A549 (cell line): ENCODE measurements around the gene POC1A. TPM values are rescaled to one million over a fixed set of nuclear protein-coding genes. Genes with fewer than 3 reads are reported as not detected.

Source experiments
- ATAC-seq, 2 experiments: fragments of 200-7000 bp in 1 of 2; fragments of >200 bp in 1 of 2; cut with Nextera tagmentation in 1 of 2; cut with Tn5 transposase in 1 of 2; 3 replicates each; pipeline versions ENCODE4 v1.8.0 to v1.9.1; 2018 to 2020; ENCODE audit warnings: mild to moderate bottlenecking in 1 of 2, moderate library complexity in 1 of 2
- CTCF ChIA-PET: fragments of 300-600 bp; sonication (Branson Sonifier 250); formaldehyde crosslinking; extraction: SDS; loops from one replicate; lab custom pipeline; 2021; ENCODE audit warnings: antibody characterized with exemption, inconsistent platforms; lab: Yijun Ruan, JAX
- POLR2A ChIA-PET: fragments of 350-600 bp; formaldehyde crosslinking; extraction: SDS; loops from one replicate; lab custom pipeline; 2021; ENCODE audit warnings: antibody characterized with exemption, inconsistent platforms; lab: Yijun Ruan, JAX
- DNase-seq, 2 experiments: peaks; one replicate each; pipeline versions ENCODE4 v3.0.0 to v3.0.0-alpha.2; 2011 to 2016; ENCODE audit warnings: low read depth in 1 of 2, low spot score in 1 of 2
- FAIRE-seq: peaks from 2 replicates; lab custom pipeline; 2011; peaks lifted over from hg19 to GRCh38; lab: Jason Lieb, UNC
- H3K27ac ChIP-seq, 2 experiments: fragments of >200 bp; sonication (Bioruptor Twin); formaldehyde crosslinking; 3 replicates each; pipeline ENCODE4 v1.5.1; 2016 to 2017
- H3K4me1 ChIP-seq: fragments of >200 bp; sonication (Bioruptor Twin); formaldehyde crosslinking; 3 replicates; pipeline ENCODE4 v1.6.1; 2016
- H3K4me2 ChIP-seq: fragments of >200 bp; sonication (Bioruptor Twin); formaldehyde crosslinking; 3 replicates; pipeline ENCODE4 v1.6.1; 2016
- H3K4me3 ChIP-seq: fragments of >200 bp; sonication (Bioruptor Twin); formaldehyde crosslinking; 3 replicates; pipeline ENCODE4 v1.5.1; 2016
- H3K9me3 ChIP-seq: fragments of >200 bp; sonication (Bioruptor Twin); formaldehyde crosslinking; 3 replicates; pipeline ENCODE4 v1.6.1; 2016
- CTCF ChIP-seq: fragments of >200 bp; sonication (Bioruptor Twin); formaldehyde crosslinking; IDR thresholded peaks from 3 replicates; pipeline ENCODE4 v1.5.1; 2016
- EP300 ChIP-seq, 2 experiments: fragments of >200 bp; sonication (Bioruptor Twin); formaldehyde crosslinking; IDR thresholded peaks; 2 replicates in 1 of 2; 3 replicates in 1 of 2; pipeline ENCODE4 v1.6.1; 2016 to 2017
- HDAC2 ChIP-seq: fragments of 200-600 bp; sonication (generic); IDR thresholded peaks from 2 replicates; pipeline ENCODE4 v1.6.1; 2016
- HMGXB4 ChIP-seq: fragments of 250-450 bp; sonication (Bioruptor Pico); IDR thresholded peaks from 2 replicates; pipeline ENCODE4 v1.5.0; 2021; ENCODE audit warnings: mild to moderate bottlenecking, moderate library complexity, borderline replicate concordance
- HOXB5 ChIP-seq: fragments of 250-450 bp; sonication (Bioruptor Pico); IDR thresholded peaks from 2 replicates; pipeline ENCODE4 v1.5.0; 2020; ENCODE audit warnings: mild to moderate bottlenecking, moderate library complexity
- JUNB ChIP-seq: fragments of >200 bp; sonication (Bioruptor Twin); formaldehyde crosslinking; IDR thresholded peaks from 2 replicates; pipeline ENCODE4 v1.6.1; 2016
- MAFK ChIP-seq: fragments of 450-650 bp; IDR thresholded peaks from 2 replicates; pipeline ENCODE4 v1.6.1; 2014; ENCODE audit not compliant: partially characterized antibody
- PHF8 ChIP-seq: fragments of 200-600 bp; sonication (generic); IDR thresholded peaks from 2 replicates; pipeline ENCODE4 v1.6.1; 2016; ENCODE audit warnings: low read depth, mild to moderate bottlenecking, antibody characterized with exemption, moderate library complexity, borderline replicate concordance
- RAD21 ChIP-seq, 2 experiments: fragments of >200 bp in 1 of 2; sonication (Bioruptor Twin) in 1 of 2; formaldehyde crosslinking in 1 of 2; IDR thresholded peaks in 1 of 2; conservative IDR thresholded peaks in 1 of 2; 2 replicates in 1 of 2; 3 replicates in 1 of 2; pipeline ENCODE4 v1.6.1; 2012 to 2018; ENCODE audit warnings: inconsistent platforms in 1 of 2
- RFX5 ChIP-seq: fragments of 450-650 bp; IDR thresholded peaks from 2 replicates; pipeline ENCODE4 v1.7.1; 2014; ENCODE audit warnings: antibody characterized with exemption, mild to moderate bottlenecking, moderate library complexity
- RNF2 ChIP-seq: fragments of 200-600 bp; sonication (generic); IDR thresholded peaks from 2 replicates; pipeline ENCODE4 v1.6.1; 2016; ENCODE audit warnings: low read depth, mild to moderate bottlenecking, antibody characterized with exemption, moderate library complexity, borderline replicate concordance
- SMC3 ChIP-seq: fragments of >200 bp; sonication (Bioruptor Twin); formaldehyde crosslinking; IDR thresholded peaks from 3 replicates; pipeline ENCODE4 v1.6.1; 2018; ENCODE audit warnings: inconsistent platforms
- WGBS: methylation state at CpG from one replicate; pipeline ENCODE4 v1.1.6; 2017; ENCODE audit errors: missing lambda C conversion rate; 5-methylcytosine and 5-hydroxymethylcytosine counted together
- polyA plus RNA-seq, 4 experiments: library from polyadenylated mRNA; depleted of rRNA in 3 of 4; stranded (reverse); fragments of >200 nt; fragmentation: RNase III in 1 of 4; extraction: RNeasy Plus Mini Kit Qiagen cat#74134 plus additional on column Dnase treatment in 1 of 4; gene quantifications; 2 replicates in 3 of 4; 3 replicates in 1 of 4; pipeline ENCODE4 v1.2.3, GENCODE V29; 2011 to 2017
- TF ChIP-seq, protein P1 (sequence below): fragments of 150-350 bp; IDR thresholded peaks from 2 replicates; pipeline ENCODE4 v1.6.1; 2014; ENCODE audit warnings: low read depth, mild to moderate bottlenecking, low read length
- TF ChIP-seq, protein P2 (sequence below): fragments of >200 bp; sonication (Bioruptor Twin); formaldehyde crosslinking; IDR thresholded peaks from 2 replicates; pipeline ENCODE4 v1.6.1; 2016
- TF ChIP-seq, protein P3 (sequence below): IDR thresholded peaks from 2 replicates; pipeline ENCODE4 v1.6.1; 2012

POC1A gene
- polyA plus RNA-seq, 2 of the 4 experiments (the other 2 are of a cell fraction) = 9.4 to 14.1 TPM

DNA sequence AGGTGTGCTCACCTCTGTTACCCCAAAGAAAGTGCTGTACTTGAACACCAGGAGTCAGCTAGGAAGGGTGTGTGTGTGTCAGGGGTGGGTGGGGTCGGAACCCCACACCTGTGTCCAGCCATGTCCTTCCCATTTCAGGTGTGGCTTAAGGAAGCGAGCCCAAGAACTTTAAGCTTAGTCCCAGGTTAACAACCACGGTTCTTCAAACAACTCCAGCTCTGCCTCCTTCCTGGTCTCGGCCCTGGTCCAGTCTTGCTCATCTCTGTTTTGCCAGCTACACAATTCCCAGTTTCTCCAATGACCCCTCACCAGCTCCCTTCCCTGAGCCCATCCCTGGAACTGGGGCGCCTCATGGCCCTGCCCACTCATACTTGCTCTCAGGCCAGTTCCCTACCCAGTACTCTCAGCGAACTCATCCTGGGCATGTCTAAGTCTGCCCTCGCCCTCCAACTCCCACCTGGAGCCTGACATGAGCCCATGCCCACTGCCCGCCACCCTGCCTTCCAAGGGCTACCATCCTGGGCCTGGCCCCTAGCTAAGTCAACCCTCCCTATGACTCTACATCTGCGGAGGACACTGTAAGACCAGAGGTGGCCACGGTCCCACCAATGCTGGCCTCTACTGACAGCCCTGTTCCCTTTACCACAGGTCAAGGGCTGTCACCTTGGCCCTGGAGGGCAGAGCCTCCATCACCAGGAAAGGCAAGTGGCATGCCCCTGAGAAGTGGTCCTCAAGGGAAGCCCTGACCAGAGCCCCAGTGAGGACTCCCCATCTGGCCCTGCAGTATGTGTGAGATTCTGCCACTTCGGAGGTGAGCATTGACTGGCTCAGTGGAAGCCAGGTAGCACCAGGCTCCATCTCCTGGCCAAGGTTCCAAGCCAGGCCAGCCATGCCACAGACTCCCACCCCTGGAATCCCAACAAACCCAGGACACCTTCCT is 9.2 kb downstream of the POC1A start:
- FAIRE-seq = no peak
- WGBS = 83% methylated on average over 11 of the region's 11 CpGs
- H3K4me3 ChIP-seq = no peak overlapping the region
- no peak for DNase-seq
- CTCF ChIA-PET = interaction anchor here (0.7 to 14.5 kb wide), 27 partner anchors 8 to 303 kb away, joined by 3 to 218 read pairs (median 3); partner anchors contain the start of genes DUSP7, POC1A, RPL29 and RRP9
- ATAC-seq = peak in 1 of 2 experiments; percentile 18; a peak in 2 of 6 replicates
- H3K9me3 ChIP-seq = no peaks in the 10 kb centered on the region
- H3K4me2 ChIP-seq = no peak overlapping the region
- no peak overlapping the region for H3K27ac ChIP-seq
- POLR2A ChIA-PET = no interaction called here
- TF ChIP-seq, protein P1, sequence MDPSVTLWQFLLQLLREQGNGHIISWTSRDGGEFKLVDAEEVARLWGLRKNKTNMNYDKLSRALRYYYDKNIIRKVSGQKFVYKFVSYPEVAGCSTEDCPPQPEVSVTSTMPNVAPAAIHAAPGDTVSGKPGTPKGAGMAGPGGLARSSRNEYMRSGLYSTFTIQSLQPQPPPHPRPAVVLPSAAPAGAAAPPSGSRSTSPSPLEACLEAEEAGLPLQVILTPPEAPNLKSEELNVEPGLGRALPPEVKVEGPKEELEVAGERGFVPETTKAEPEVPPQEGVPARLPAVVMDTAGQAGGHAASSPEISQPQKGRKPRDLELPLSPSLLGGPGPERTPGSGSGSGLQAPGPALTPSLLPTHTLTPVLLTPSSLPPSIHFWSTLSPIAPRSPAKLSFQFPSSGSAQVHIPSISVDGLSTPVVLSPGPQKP = no peak
- TF ChIP-seq MAFK = no peak
- no peak for TF ChIP-seq JUNB
- TF ChIP-seq, protein P2, sequence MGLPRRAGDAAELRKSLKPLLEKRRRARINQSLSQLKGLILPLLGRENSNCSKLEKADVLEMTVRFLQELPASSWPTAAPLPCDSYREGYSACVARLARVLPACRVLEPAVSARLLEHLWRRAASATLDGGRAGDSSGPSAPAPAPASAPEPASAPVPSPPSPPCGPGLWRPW = no peak
- TF ChIP-seq RFX5 = no peak
- no peak for TF ChIP-seq HDAC2
- TF ChIP-seq RNF2 = no peak
- TF ChIP-seq PHF8 = no peak
- TF ChIP-seq HOXB5 (CRISPR knock-in tag) = no peak
- TF ChIP-seq HMGXB4 (CRISPR knock-in tag) = no peak
- TF ChIP-seq RAD21 (conservative IDR thresholded peaks at IDR 0.05 in 1 of 2, IDR thresholded peaks at IDR 0.05 in 1 of 2) = no peak
- H3K4me1 ChIP-seq = no peaks in the 10 kb centered on the region

- FAIRE-seq (no peak), DNase-seq (peak; percentile 69 to 84), ATAC-seq (peak; percentile 92 to 96)
- Histone ChIP-seq H3K4me1 (no peaks in the 10 kb centered on the region), H3K27ac (no peak overlapping the region), H3K9me3 (no peaks in the 10 kb centered on the region), H3K4me2 (no peak overlapping the region), H3K4me3 (no peak overlapping the region)
- ChIA-PET CTCF (interaction anchor here (0.7 to 14.5 kb wide), 34 partner anchors 9 to 304 kb away, joined by 3 to 218 read pairs (median 4); partner anchors contain the start of genes DUSP7, POC1A, RPL29 and RRP9), POLR2A (no interaction called here)
- TF ChIP-seq RAD21 (conservative IDR thresholded peaks at IDR 0.05 in 1 of 2, IDR thresholded peaks at IDR 0.05 in 1 of 2) = peak; percentile 79 to 80
- TF ChIP-seq, protein P3, sequence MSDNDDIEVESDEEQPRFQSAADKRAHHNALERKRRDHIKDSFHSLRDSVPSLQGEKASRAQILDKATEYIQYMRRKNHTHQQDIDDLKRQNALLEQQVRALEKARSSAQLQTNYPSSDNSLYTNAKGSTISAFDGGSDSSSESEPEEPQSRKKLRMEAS = no peak
- TF ChIP-seq SMC3 = peak; percentile 92
- no peak for TF ChIP-seq EP300 (IDR thresholded peaks at IDR 0.05)
- TF ChIP-seq CTCF = peak; percentile 71
- WGBS = 66% methylated on average over 3 of the region's 3 CpGs
Observed at GRCh38 chr3:52144034-52144795, 10.0 kb downstream of the POC1A start.
